ENCODE measurements around the gene SCGB1A1. TPM values are rescaled to one million over a fixed set of nuclear protein-coding genes. Genes with fewer than 3 reads are reported as not detected.
"Not testable (repeated sequence)": the region's sequence is repeated elsewhere in the genome, so short reads cannot be mapped to it uniquely, and the experiment has no call there.

The SCGB1A1 gene, protein sequence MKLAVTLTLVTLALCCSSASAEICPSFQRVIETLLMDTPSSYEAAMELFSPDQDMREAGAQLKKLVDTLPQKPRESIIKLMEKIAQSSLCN
- not detected in 2 replicates for total RNA-seq (2014; rRNA removed; shearing (Covaris generic))
- not detected in 2 replicates for polyA plus RNA-seq (2015; cell fraction: cytosol; rRNA removed)
- not detected in 2 replicates for polyA plus RNA-seq (2015; cell fraction: nucleus; rRNA removed)

DNA sequence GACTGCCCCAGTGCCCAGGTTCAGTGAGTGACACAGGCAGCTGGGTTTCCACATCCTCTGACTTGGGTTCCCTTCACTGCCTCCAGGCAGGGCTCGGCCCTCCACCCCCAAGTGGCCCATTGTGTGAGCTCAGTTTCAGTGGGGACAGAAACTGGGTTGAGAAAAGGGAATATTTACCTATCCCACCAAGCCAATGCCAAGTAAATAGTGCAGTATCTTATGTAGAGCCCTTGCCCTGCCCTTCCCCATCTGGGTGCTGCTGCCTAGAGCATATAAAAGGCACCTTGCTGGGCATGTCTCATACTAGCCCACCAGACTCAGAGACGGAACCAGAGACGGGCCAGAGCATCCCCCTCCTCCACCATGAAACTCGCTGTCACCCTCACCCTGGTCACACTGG is at the start of gene SCGB1A1:
Gene SCGB1A1 (plus strand): TSS at position 301 of the 400 bp plus-strand sequence. CDS start 63 bp downstream, at position 364.
- in situ Hi-C loops (cut with HindIII; ENCODE audit: low pct_unique_long_range_greater_than_20kb, low sequenced_read_pairs): no loop called here
- no peak for DNase-seq (ENCODE audit: low read depth, low spot score)

GRCh38 chr11:62370743-62371440 is 47.9 kb upstream of the SCGB1A1 start:
- in situ Hi-C loops (cut with HindIII; ENCODE audit: low pct_unique_long_range_greater_than_20kb, low sequenced_read_pairs): no loop called here
- no peak for DNase-seq (ENCODE audit: low read depth, low spot score)

GRCh38 chr11:62372871-62373270 is 46.0 kb upstream of the SCGB1A1 start:
- no peak for DNase-seq (ENCODE audit: low read depth, low spot score)
- in situ Hi-C loops (cut with HindIII; ENCODE audit: low pct_unique_long_range_greater_than_20kb, low sequenced_read_pairs): no loop called here

DNA sequence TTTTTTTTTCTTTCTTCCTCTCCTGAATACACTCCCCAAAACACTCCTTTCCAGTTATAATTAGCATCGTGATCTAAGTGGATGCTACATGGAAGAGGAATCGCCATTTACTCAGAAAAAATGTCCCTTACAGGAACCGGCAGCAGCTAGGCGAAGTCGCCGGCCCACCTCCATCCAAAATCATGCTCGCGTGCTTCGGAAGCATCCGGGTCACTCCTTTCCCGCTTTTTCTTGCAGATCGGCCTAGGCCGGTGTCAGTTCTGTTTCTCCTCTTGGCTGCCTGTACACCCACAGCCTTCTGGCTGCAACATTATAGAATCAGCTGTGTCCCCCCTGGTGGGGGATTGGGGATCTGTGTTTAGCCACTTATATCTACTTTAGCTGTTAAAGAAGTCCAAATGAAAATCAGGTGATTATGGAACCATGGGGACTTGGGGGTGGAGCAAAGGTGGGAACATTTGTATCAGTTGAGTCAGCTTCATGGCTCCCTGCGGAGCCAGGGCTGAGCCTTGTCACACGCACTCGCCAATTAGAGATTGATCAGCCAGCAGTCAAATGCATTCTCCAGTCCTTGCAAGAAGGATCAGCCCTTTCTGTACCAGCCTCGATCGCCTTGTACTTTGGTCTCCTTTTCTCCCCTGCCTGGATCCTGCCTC is 45.2 kb upstream of the SCGB1A1 start:
- no peak for DNase-seq (ENCODE audit: low read depth, low spot score)
- in situ Hi-C loops (cut with HindIII; ENCODE audit: low pct_unique_long_range_greater_than_20kb, low sequenced_read_pairs): no loop called here

GRCh38 chr11:62374801-62375200 is 44.0 kb upstream of the SCGB1A1 start:
- DNase-seq (ENCODE audit: low read depth, low spot score): no peak
- in situ Hi-C loops (cut with HindIII; ENCODE audit: low pct_unique_long_range_greater_than_20kb, low sequenced_read_pairs): no loop called here

GRCh38 chr11:62378459-62379063 is 40.3 kb upstream of the SCGB1A1 start:
- peak; percentile 66 for DNase-seq (ENCODE audit: low read depth, low spot score)
- in situ Hi-C loops (cut with HindIII; ENCODE audit: low pct_unique_long_range_greater_than_20kb, low sequenced_read_pairs): not testable (repeated sequence)

DNA sequence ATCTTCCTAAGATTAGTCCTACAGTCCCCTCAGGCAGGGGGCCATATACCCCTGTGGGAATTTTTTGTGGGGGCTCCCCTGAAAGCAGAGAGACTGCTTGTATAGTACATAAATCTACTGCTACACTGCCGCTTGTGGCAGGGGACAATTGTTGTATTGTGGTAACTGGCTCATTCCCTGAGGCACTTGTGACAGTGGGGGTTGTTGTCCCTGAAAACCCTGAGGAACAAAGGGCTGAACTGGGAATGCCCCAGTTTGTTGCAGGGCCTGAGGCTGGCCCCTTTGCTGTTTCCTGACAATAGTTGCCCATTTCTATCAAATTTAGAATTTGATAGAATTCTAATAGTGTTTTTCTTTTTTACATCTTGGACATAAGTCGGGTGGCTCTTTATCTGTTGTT is 39.2 kb upstream of the SCGB1A1 start:
- DNase-seq (ENCODE audit: low read depth, low spot score); in situ Hi-C loops (cut with HindIII; ENCODE audit: low pct_unique_long_range_greater_than_20kb, low sequenced_read_pairs): not testable (repeated sequence)

GRCh38 chr11:62380821-62381245 is 38.0 kb upstream of the SCGB1A1 start:
- DNase-seq (ENCODE audit: low read depth, low spot score): peak; percentile 74
- in situ Hi-C loops (cut with HindIII; ENCODE audit: low pct_unique_long_range_greater_than_20kb, low sequenced_read_pairs): not testable (repeated sequence)

DNA sequence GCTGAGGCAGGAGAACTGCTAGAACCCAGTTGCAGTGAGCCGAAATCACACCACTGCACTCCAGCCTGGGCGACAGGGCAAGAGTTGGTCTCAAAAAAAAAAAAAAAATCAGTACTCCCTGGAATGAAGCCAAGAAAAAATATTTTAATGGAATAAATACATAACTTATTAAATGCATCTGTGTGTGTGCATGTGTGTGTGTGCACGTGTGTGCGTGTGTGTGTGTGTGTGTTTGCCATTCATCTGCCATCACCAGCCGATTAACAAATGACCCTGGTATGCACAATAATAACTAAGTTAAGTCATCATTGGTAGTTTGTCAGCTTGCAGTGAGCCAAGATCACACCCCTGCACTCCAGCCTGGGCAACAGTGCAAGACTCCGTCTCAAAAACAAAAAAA is 35.0 kb upstream of the SCGB1A1 start:
- in situ Hi-C loops (cut with HindIII; ENCODE audit: low pct_unique_long_range_greater_than_20kb, low sequenced_read_pairs): no loop called here
- no peak for DNase-seq (ENCODE audit: low read depth, low spot score)

GRCh38 chr11:62386083-62386482 is 32.8 kb upstream of the SCGB1A1 start:
- in situ Hi-C loops (cut with HindIII; ENCODE audit: low pct_unique_long_range_greater_than_20kb, low sequenced_read_pairs); DNase-seq (ENCODE audit: low read depth, low spot score): not testable (repeated sequence)

DNA sequence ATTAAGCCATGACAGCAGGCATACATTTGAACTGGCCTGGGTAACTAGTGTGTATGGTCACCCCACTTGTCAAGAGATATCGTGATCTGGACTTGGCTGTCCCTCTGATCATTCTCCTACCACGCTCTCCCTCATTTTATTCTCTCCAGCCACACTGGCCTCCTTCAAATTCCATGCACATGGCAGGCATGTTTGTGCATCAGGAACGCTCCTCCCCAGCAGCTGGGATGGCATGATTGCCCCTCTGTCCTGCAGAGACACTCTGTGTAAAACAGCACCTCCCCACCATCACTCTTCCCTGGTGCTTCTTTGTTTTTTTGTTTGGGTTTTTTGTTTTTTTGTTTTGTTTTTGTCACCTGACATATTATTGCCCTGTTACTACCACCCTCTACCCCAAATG is 31.5 kb upstream of the SCGB1A1 start:
- in situ Hi-C loops (cut with HindIII; ENCODE audit: low pct_unique_long_range_greater_than_20kb, low sequenced_read_pairs): no loop called here
- no peak for DNase-seq (ENCODE audit: low read depth, low spot score)

DNA sequence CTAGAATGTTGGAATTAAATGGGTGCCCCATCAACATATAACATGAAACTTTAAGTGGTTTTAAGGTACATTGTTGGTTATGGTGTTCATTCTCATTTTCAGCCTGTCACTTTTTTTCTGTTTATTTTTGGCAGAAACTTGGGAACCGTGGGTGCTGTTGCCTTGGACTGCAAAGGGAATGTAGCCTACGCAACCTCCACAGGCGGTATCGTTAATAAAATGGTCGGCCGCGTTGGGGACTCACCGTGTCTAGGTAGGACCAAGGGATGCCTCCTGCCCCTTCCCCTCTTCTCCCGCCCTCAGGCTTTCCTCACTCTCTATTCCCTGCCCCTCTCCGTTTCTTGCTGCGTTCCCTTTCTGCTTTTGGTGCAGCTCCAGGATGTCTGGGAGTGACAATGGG is 29.8 kb upstream of the SCGB1A1 start:
- DNase-seq (ENCODE audit: low read depth, low spot score): no peak
- in situ Hi-C loops (cut with HindIII; ENCODE audit: low pct_unique_long_range_greater_than_20kb, low sequenced_read_pairs): no loop called here

DNA sequence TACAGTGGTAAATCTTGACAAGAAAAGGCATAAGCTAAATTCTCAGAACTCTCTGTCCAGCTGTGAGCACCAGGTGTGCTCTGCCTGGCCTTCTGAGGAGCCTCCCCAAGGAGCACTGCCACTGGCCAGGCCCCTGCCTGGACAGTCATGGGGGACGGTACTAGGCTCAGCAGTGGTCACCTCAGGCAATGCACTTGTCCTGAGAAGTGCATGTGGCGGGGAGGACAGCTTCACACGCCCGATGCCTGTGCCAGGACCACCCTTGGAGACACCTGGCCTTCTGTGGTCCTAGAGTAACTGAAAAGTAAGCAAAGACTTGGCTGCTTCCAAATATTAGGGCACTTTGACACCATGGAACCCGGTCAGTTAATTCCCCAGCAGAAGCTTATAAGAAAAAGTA is 28.6 kb upstream of the SCGB1A1 start:
- no peak for DNase-seq (ENCODE audit: low read depth, low spot score)
- in situ Hi-C loops (cut with HindIII; ENCODE audit: low pct_unique_long_range_greater_than_20kb, low sequenced_read_pairs): no loop called here

- in situ Hi-C loops (cut with HindIII; ENCODE audit: low pct_unique_long_range_greater_than_20kb, low sequenced_read_pairs): no loop called here
Observed at GRCh38 chr11:62390722-62391121, 28.1 kb upstream of the SCGB1A1 start.

GRCh38 chr11:62391642-62392425 is 27.0 kb upstream of the SCGB1A1 start:
- DNase-seq (ENCODE audit: low read depth, low spot score): no peak
- in situ Hi-C loops (cut with HindIII; ENCODE audit: low pct_unique_long_range_greater_than_20kb, low sequenced_read_pairs): no loop called here

More at GRCh38 chr11:62390722-62391121, 28.1 kb upstream of the SCGB1A1 start:
- no peak for DNase-seq (ENCODE audit: low read depth, low spot score)

DNA sequence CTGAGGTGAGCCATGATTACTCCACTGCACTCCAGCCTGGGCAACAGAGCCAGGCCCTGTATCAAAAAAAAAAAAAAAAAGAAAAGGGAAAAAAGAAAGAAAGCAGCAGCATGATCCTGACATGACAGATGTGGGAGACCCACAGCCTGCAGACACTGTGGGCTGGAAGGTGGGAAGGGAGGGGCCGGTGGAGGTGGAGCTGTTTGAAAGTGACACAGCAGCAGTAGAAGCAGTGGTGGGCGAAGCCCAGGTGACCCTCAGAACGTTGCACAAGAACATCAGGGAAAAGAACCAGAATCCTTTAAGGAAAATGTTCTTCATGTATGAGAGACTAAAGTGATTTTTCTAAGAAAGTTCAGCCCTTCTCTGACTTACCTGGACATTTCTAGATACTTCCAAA is 26.3 kb upstream of the SCGB1A1 start:
- in situ Hi-C loops (cut with HindIII; ENCODE audit: low pct_unique_long_range_greater_than_20kb, low sequenced_read_pairs): no loop called here
- DNase-seq (ENCODE audit: low read depth, low spot score): no peak

GRCh38 chr11:62393061-62393611 is 25.7 kb upstream of the SCGB1A1 start:
- peak; percentile 34 for DNase-seq (ENCODE audit: low read depth, low spot score)
- in situ Hi-C loops (cut with HindIII; ENCODE audit: low pct_unique_long_range_greater_than_20kb, low sequenced_read_pairs): no loop called here
